22Rv1 (cell line): ENCODE results near the gene ATRAID.

Experiments
- ZFX ChIP-seq: fragments of 450-650 bp; IDR thresholded peaks from 2 replicates; pipeline ENCODE4 v1.6.1; 2017; ENCODE audit warnings: antibody characterized with exemption, borderline replicate concordance
- TF ChIP-seq, protein P1 (sequence below): fragments of 450-650 bp; IDR thresholded peaks from 2 replicates; pipeline ENCODE4 v1.5.1; 2017; ENCODE audit warnings: mild to moderate bottlenecking

GRCh38 chr2:27261926-27262298 is 50.1 kb downstream of the ATRAID start:
- TF ChIP-seq, protein P1, sequence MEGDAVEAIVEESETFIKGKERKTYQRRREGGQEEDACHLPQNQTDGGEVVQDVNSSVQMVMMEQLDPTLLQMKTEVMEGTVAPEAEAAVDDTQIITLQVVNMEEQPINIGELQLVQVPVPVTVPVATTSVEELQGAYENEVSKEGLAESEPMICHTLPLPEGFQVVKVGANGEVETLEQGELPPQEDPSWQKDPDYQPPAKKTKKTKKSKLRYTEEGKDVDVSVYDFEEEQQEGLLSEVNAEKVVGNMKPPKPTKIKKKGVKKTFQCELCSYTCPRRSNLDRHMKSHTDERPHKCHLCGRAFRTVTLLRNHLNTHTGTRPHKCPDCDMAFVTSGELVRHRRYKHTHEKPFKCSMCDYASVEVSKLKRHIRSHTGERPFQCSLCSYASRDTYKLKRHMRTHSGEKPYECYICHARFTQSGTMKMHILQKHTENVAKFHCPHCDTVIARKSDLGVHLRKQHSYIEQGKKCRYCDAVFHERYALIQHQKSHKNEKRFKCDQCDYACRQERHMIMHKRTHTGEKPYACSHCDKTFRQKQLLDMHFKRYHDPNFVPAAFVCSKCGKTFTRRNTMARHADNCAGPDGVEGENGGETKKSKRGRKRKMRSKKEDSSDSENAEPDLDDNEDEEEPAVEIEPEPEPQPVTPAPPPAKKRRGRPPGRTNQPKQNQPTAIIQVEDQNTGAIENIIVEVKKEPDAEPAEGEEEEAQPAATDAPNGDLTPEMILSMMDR = no peak
- no peak for TF ChIP-seq ZFX
